Tibial nerve (tissue), 4 donors: ENCODE measurements around the gene FLT3. TPM values are rescaled to one million over a fixed set of nuclear protein-coding genes. Genes with fewer than 3 reads are reported as not detected.
A peak's percentile ranks its signal among the peaks of the same experiment; 100 is the strongest.

Experiments
- DNase-seq, 2 donors: peaks; one replicate each; pipeline ENCODE4 v3.0.0-alpha.2; 2019; ENCODE audit warnings: low spot score in 2 of 2
- H3K27ac ChIP-seq, 4 donors: fragments of 200-600 bp; sonication (generic) in 3 of 4; one replicate each; pipeline ENCODE4 v1.5.1; 2017 to 2019; ENCODE audit warnings: mild to moderate bottlenecking in 1 of 4
- H3K27me3 ChIP-seq, 2 donors: fragments of 200-600 bp; sonication (generic) in 1 of 2; one replicate each; pipeline versions ENCODE4 v1.5.1 to v1.6.0; 2017 to 2019
- H3K36me3 ChIP-seq, 3 donors: fragments of 200-600 bp; sonication (generic); one replicate each; pipeline ENCODE4 v1.5.1; 2018 to 2019
- H3K4me1 ChIP-seq, 4 donors: fragments of 200-600 bp; sonication (generic) in 3 of 4; one replicate each; pipeline ENCODE4 v1.5.1; 2017 to 2019
- H3K4me3 ChIP-seq, 4 donors: fragments of 200-600 bp; sonication (generic) in 3 of 4; one replicate each; pipeline ENCODE4 v1.5.1; 2017 to 2019; ENCODE audit warnings: mild to moderate bottlenecking in 1 of 4, moderate library complexity in 1 of 4
- H3K9me3 ChIP-seq, 4 donors: fragments of 200-600 bp; sonication (generic) in 3 of 4; one replicate each; pipeline ENCODE4 v1.5.1; 2017 to 2019
- EP300 ChIP-seq, 2 donors: sonication (generic); formaldehyde crosslinking; IDR thresholded peaks; one replicate each; pipeline ENCODE4 v1.6.1; 2017; ENCODE audit warnings: antibody characterized with exemption in 2 of 2, mild to moderate bottlenecking in 1 of 2
- POLR2A ChIP-seq, 2 donors: fragments of 450-650 bp; IDR thresholded peaks; one replicate each; pipeline ENCODE4 v1.6.1; 2017; ENCODE audit warnings: antibody characterized with exemption in 2 of 2, mild to moderate bottlenecking in 2 of 2, moderate library complexity in 2 of 2
- WGBS, 2 donors: methylation state at CpG; one replicate each; pipeline ENCODE4 v1.1.5; 2018; 5-methylcytosine and 5-hydroxymethylcytosine counted together
- total RNA-seq, 4 donors: library from RNA; depleted of rRNA; stranded (reverse); fragments of >200 nt; gene quantifications; one replicate each; pipeline ENCODE4 v1.1.0, GENCODE V29; 2016
- TF ChIP-seq, protein P1 (sequence below), 5 experiments: fragments of 200-600 bp in 3 of 5; fragments of 450-650 bp in 2 of 5; sonication (generic) in 3 of 5; IDR thresholded peaks; one replicate each; pipeline ENCODE4 v1.5.1; 2016 to 2019; ENCODE audit warnings: antibody characterized with exemption in 5 of 5, mild to moderate bottlenecking in 3 of 5, moderate library complexity in 2 of 5

The FLT3 gene
- total RNA-seq, 4 donors from 2014 or later: 0.20 to 0.42 (median 0.22) TPM; not detected in 1

GRCh38 chr13:28058866-28059613 lies 41.3 kb downstream of the FLT3 start:
- peak in 1 of 2 donors; percentile 23 for DNase-seq
- Histone ChIP-seq H3K27ac (no peak overlapping the region), H3K4me1 (no peaks in the 10 kb centered on the region), H3K36me3 (no peaks in the 10 kb centered on the region), H3K27me3 (no peaks in the 10 kb centered on the region), H3K9me3 (no peaks in the 10 kb centered on the region), H3K4me3 (no peak overlapping the region)
- TF ChIP-seq, protein P1, sequence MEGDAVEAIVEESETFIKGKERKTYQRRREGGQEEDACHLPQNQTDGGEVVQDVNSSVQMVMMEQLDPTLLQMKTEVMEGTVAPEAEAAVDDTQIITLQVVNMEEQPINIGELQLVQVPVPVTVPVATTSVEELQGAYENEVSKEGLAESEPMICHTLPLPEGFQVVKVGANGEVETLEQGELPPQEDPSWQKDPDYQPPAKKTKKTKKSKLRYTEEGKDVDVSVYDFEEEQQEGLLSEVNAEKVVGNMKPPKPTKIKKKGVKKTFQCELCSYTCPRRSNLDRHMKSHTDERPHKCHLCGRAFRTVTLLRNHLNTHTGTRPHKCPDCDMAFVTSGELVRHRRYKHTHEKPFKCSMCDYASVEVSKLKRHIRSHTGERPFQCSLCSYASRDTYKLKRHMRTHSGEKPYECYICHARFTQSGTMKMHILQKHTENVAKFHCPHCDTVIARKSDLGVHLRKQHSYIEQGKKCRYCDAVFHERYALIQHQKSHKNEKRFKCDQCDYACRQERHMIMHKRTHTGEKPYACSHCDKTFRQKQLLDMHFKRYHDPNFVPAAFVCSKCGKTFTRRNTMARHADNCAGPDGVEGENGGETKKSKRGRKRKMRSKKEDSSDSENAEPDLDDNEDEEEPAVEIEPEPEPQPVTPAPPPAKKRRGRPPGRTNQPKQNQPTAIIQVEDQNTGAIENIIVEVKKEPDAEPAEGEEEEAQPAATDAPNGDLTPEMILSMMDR (IDR thresholded peaks at IDR 0.05): peak in 1 of 5 experiments; percentile 15
- TF ChIP-seq POLR2A (IDR thresholded peaks at IDR 0.05) (no peak), EP300 (IDR thresholded peaks at IDR 0.05) (no peak)
- 65% methylated on average over 13 of the region's 13 CpGs for whole genome bisulfite sequencing, 2 donors

DNA sequence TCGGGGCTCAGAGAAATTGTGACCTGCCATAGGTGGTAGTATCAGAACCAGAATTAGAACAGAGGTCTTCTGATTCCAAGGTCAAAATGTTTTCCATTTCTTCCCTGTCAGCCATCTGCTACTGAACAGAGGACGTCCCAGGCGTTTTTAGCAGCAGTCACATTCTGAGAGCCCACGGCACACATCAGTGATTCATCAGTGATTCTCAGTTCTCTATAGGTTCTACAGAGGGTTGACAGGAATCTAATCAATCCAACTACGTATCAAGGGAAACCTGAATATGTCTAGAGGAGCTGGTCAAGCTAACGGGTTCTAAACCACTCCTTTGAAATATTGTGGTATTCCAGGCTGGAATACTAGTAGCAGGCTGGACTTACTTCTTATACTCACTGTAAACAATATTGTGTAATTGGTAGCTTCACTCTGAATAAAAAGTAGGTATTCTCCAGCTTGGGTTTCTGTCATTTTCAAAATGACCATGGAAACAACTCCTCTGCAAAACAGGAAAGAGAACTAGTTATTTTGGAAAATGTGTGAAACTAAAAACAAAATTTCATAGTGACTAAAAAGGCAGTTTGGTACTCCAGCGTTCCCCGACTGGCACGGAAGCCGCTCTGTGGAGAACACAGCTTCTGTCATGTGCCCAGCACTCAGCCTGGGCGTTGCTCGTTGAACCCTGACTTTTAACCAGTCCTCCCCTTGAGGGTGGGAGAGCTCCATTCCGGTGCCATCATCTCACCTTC lies 43.2 kb downstream of the FLT3 start:
- H3K27me3 ChIP-seq: no peaks in the 10 kb centered on the region
- TF ChIP-seq EP300 (IDR thresholded peaks at IDR 0.05) (no peak), POLR2A (IDR thresholded peaks at IDR 0.05) (no peak)
- TF ChIP-seq, protein P1 (IDR thresholded peaks at IDR 0.05): no peak
- H3K36me3 ChIP-seq: no peaks in the 10 kb centered on the region
- no peak overlapping the region for H3K4me3 ChIP-seq
- H3K4me1 ChIP-seq: no peaks in the 10 kb centered on the region
- DNase-seq: no peak
- no peaks in the 10 kb centered on the region for H3K9me3 ChIP-seq
- 73 to 85% methylated on average over 13 of the region's 13 CpGs for WGBS, 2 donors
- H3K27ac ChIP-seq: no peak overlapping the region

DNA sequence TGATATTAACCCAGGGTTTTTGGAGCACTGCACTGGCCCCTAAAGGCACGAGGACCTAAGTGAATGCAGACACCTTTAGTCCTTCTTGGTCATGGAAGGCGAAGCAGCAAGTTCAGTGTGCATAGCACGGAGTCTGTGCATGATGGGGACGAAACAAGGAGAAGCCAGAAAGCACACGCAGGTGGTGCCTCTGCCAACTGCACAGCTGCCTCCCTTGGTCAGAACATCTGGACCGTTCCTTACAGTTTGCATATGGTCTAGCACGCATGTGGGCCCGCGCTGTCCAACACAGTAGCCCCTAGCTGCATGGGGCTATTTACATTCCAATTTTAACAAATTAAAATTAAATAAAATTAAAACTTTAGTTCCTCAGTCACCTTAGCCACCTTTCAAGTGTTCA lies 44.0 kb downstream of the FLT3 start:
- Histone ChIP-seq H3K36me3 (no peaks in the 10 kb centered on the region), H3K27ac (no peak overlapping the region), H3K27me3 (no peaks in the 10 kb centered on the region), H3K4me1 (no peaks in the 10 kb centered on the region), H3K9me3 (no peaks in the 10 kb centered on the region), H3K4me3 (no peak overlapping the region)
- no peak for DNase-seq
- TF ChIP-seq, protein P1 (IDR thresholded peaks at IDR 0.05): no peak
- TF ChIP-seq POLR2A (IDR thresholded peaks at IDR 0.05) (no peak), EP300 (IDR thresholded peaks at IDR 0.05) (no peak)
- 76 to 79% methylated on average over 9 of the region's 9 CpGs for WGBS, 2 donors

GRCh38 chr13:28055357-28055756 lies 45.0 kb downstream of the FLT3 start:
- no peaks in the 10 kb centered on the region for H3K9me3 ChIP-seq
- H3K36me3 ChIP-seq: no peaks in the 10 kb centered on the region
- no peaks in the 10 kb centered on the region for H3K4me1 ChIP-seq
- no peak overlapping the region for H3K4me3 ChIP-seq
- no peak for TF ChIP-seq POLR2A (IDR thresholded peaks at IDR 0.05)
- TF ChIP-seq, protein P1 (IDR thresholded peaks at IDR 0.05): no peak
- no peak for TF ChIP-seq EP300 (IDR thresholded peaks at IDR 0.05)
- no peak for DNase-seq
- no peaks in the 10 kb centered on the region for H3K27me3 ChIP-seq
- WGBS, 2 donors: 52 to 79% methylated on average over 2 of the region's 2 CpGs
- H3K27ac ChIP-seq: no peak overlapping the region

DNA sequence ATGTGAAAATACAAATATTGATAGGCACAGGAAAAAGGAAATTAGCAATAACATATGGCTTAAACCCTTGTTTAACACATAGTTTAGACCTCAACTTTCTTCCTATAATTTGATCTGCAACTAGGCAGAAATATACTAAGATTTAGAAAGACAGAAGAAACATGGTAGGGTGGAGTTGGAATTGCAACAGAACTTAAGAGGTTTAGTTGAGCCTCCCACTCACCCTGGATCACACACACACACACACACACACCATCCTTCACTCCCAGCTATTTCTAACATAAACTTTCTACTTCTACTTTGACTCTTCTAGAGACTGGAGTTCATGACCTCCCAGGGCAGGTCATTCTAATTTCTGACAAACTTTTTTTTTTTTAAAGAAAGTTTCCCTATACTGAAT lies 47.4 kb downstream of the FLT3 start:
- Histone ChIP-seq H3K4me1 (no peaks in the 10 kb centered on the region), H3K36me3 (no peaks in the 10 kb centered on the region), H3K9me3 (no peaks in the 10 kb centered on the region), H3K27ac (no peak overlapping the region), H3K4me3 (no peak overlapping the region), H3K27me3 (no peaks in the 10 kb centered on the region)
- TF ChIP-seq EP300 (IDR thresholded peaks at IDR 0.05) (no peak), POLR2A (IDR thresholded peaks at IDR 0.05) (no peak)
- TF ChIP-seq, protein P1 (IDR thresholded peaks at IDR 0.05): no peak
- no peak for DNase-seq
